Measurements from ENCODE around the gene AKAP13. TPM values are rescaled to one million over a fixed set of nuclear protein-coding genes. Genes with fewer than 3 reads are reported as not detected.

The AKAP13 gene
- total and polyA plus RNA-seq, 2 of the 8 experiments (the other 6 are each of a cell fraction or from before 2014, with no cell fraction given), result 14.0 to 46.2 TPM

GRCh38 chr15:85603703-85604102, 223.3 kb downstream of the AKAP13 start (continued):
- TF ChIP-seq CHD7 (IDR thresholded peaks at IDR 0.05; ENCODE audit: insufficient replicate concordance, low read length) (no peak), RNF2 (IDR thresholded peaks at IDR 0.05; ENCODE audit: borderline replicate concordance, low read depth, low read length, missing control alignments, poor library complexity, severe bottlenecking) (no peak), RBBP5 (IDR thresholded peaks at IDR 0.05; ENCODE audit: borderline replicate concordance, low read depth, low read length) (no peak), SIX5 (IDR thresholded peaks at IDR 0.05; ENCODE audit: low read depth, low read length) (no peak)

All from H1 (cell line).